Spleen (tissue), 11 donors: ENCODE measurements around the gene HES1. TPM values are rescaled to one million over a fixed set of nuclear protein-coding genes. Genes with fewer than 3 reads are reported as not detected.
A peak's percentile ranks its signal among the peaks of the same experiment; 100 is the strongest.

ENCODE experiments used
- DNase-seq: peaks from one replicate; pipeline ENCODE4 v3.0.0-alpha.2; 2020
- H3K27ac ChIP-seq, 8 donors: fragments of 200-600 bp; sonication (generic) in 7 of 8; 1 replicate in 4 of 8; 2 replicates in 4 of 8; pipeline versions ENCODE4 v1.5.0 to v1.8.0; 2016 to 2021; ENCODE audit warnings: inconsistent platforms in 4 of 8, mild to moderate bottlenecking in 4 of 8, moderate library complexity in 1 of 8
- H3K27me3 ChIP-seq, 7 donors: fragments of 200-600 bp; sonication (generic) in 6 of 7; replicated peaks in 1 of 7; 1 replicate in 4 of 7; 2 replicates in 3 of 7; pipeline versions ENCODE4 v1.5.0 to v1.8.0; 2016 to 2021; ENCODE audit warnings: inconsistent platforms in 3 of 7, mild to moderate bottlenecking in 1 of 7
- H3K36me3 ChIP-seq, 6 donors: fragments of 200-600 bp; sonication (generic) in 5 of 6; 1 replicate in 4 of 6; 2 replicates in 2 of 6; pipeline versions ENCODE4 v1.5.0 to v1.8.0; 2016 to 2021; ENCODE audit warnings: inconsistent platforms in 2 of 6
- H3K4me1 ChIP-seq, 6 donors: fragments of 200-600 bp; sonication (generic) in 5 of 6; 1 replicate in 3 of 6; 2 replicates in 3 of 6; pipeline versions ENCODE4 v1.5.0 to v1.8.0; 2016 to 2021; ENCODE audit warnings: inconsistent platforms in 3 of 6
- H3K4me3 ChIP-seq, 8 donors: fragments of 200-600 bp; sonication (generic) in 7 of 8; 1 replicate in 4 of 8; 2 replicates in 4 of 8; pipeline versions ENCODE4 v1.5.0 to v1.8.0; 2016 to 2021; ENCODE audit warnings: inconsistent platforms in 4 of 8, mild to moderate bottlenecking in 4 of 8, moderate library complexity in 2 of 8
- H3K9me3 ChIP-seq, 8 donors: fragments of 200-600 bp; sonication (generic) in 7 of 8; 1 replicate in 4 of 8; 2 replicates in 4 of 8; pipeline versions ENCODE4 v1.5.0 to v1.8.0; 2016 to 2021; ENCODE audit warnings: inconsistent platforms in 4 of 8
- CTCF ChIP-seq, 11 experiments: fragments of 200-600 bp in 7 of 11; fragments of 450-650 bp in 4 of 11; sonication (generic) in 4 of 11; IDR thresholded peaks in 8 of 11; conservative IDR thresholded peaks in 3 of 11; 1 replicate in 7 of 11; 2 replicates in 4 of 11; pipeline versions ENCODE4 v1.4.0 to v1.8.0; 2016 to 2021; ENCODE audit warnings: antibody characterized with exemption in 11 of 11, inconsistent platforms in 4 of 11, mild to moderate bottlenecking in 1 of 11
- POLR2A ChIP-seq, 3 donors: fragments of 450-650 bp; IDR thresholded peaks; one replicate each; pipeline ENCODE4 v1.5.1; 2017; ENCODE audit warnings: antibody characterized with exemption in 3 of 3, mild to moderate bottlenecking in 1 of 3
- POLR2AphosphoS5 ChIP-seq, 3 donors: sonication (generic); formaldehyde crosslinking; IDR thresholded peaks; one replicate each; pipeline ENCODE4 v1.5.1; 2017; ENCODE audit warnings: antibody characterized with exemption in 3 of 3
- WGBS, 5 donors: extraction: QIAGEN DNeasy Blood & Tissue Kit in 3 of 5; methylation state at CpG; one replicate each; pipeline versions ENCODE4 v1.1.5 to v1.1.7; 2013 to 2018; 5-methylcytosine and 5-hydroxymethylcytosine counted together
- intact Hi-C: fragments of 100-400 bp; cut with DNase I; formaldehyde crosslinking; loops from one replicate; pipeline ENCODE4 v1.15.0; 2023; ENCODE audit warnings: low total_unique reads
- polyA plus RNA-seq, 3 donors: library from polyadenylated mRNA; stranded (reverse); fragments of 200-250 nt; gene quantifications; one replicate each; pipeline ENCODE4 v1.2.1, GENCODE V29; 2013
- total RNA-seq, 7 donors: library from RNA; depleted of rRNA in 3 of 7; stranded (reverse); fragments of >200 nt in 3 of 7; fragmentation: NEBNext Ultra II Directional in 4 of 7; extraction: Animal tissue kit (Norgen Biotek cat#: 25700) in 4 of 7; gene quantifications; one replicate each; pipeline versions ENCODE4 v1.1.0 to v1.2.1, GENCODE V29; 2016 to 2021
- donor health status: healthy with polysubstance abuse.
- donor health status: DM: no; HTN: no; CAD: no; lungs with moderate emphysema.
- donor health status: DM: no; HTN: no; CAD: no.
- donor health status: Bipolar disorder and iron deficiency.
- donor health status: healthy.
- donor health status: DM: no; HTN: no; CAD: no.
- donor health status: DM: yes; HTN: yes; CAD: no.

HES1 gene
- total and polyA plus RNA-seq, 10 donors: 17.7 to 59.6 (median 40.0) TPM

DNA sequence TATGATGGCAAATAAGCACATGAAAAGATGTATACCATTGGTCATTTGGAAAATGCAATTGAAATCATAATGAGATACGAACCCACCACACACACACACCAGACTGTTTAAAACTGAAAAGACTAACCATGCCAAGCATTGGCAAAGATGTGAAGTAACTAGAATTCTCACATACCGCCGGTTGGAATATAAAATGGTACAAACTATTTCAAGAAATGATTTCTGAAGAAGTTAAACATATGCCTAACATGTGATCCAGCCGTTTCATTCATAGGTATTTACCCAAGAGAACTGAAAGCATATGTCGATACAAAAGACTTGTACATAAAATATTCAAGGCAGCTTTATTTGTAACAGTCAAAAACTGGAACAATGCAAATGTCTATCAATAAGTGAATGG, 28.9 kb downstream of the HES1 start:
- no peaks in the 10 kb centered on the region for H3K9me3 ChIP-seq
- no peak for DNase-seq
- no peak overlapping the region for H3K27ac ChIP-seq
- H3K27me3 ChIP-seq: peaks cover 0 to 28% (median 0%) of the 10 kb centered on the region in 7 donors
- peaks cover 0 to 30% (median 16%) of the 10 kb centered on the region in 6 donors for H3K4me1 ChIP-seq
- no peaks in the 10 kb centered on the region for H3K36me3 ChIP-seq
- intact Hi-C loops: no loop called here
- TF ChIP-seq POLR2AphosphoS5 (IDR thresholded peaks at IDR 0.05) (no peak), CTCF (IDR thresholded peaks at IDR 0.05 in 8 of 11, conservative IDR thresholded peaks at IDR 0.05 in 3 of 11) (no peak), POLR2A (IDR thresholded peaks at IDR 0.05) (no peak)
- 82 to 96% (median 91%) methylated on average over 5 of the region's 5 CpGs for WGBS, 5 donors
- no peak overlapping the region for H3K4me3 ChIP-seq

DNA sequence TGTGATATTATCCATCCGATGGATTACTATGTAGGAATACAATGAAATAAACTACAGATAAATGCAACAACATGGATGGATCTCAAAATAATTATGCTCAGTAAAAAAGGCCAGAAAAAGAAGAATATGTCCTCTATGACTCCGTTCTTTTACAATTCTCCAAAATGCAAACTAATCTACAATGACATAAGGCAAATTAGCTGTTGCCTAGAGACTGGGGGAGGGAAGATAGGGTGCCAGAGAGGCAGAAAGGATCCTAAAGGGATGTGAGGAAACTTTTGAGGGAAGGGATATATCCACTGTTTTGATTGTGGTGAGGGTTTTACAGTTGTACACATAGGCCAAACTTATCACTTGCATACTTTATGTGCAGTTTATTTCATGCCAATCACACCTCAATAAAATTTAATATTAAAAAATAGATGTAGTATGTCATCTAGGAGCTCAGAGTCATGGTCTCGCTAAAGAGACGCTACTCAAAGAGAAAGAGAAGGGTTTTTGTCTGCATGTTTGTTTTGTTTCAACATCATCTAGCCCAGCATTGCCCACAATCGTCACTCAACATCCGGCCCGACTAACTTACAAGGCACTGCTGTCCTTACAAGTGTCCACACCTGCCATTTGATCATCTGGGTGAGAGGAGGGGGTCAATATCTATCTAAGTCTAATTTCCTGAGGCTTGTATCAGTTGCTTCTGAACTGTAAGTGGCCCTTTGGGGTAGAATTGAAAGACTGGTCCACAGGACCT, 29.5 kb downstream of the HES1 start:
- TF ChIP-seq CTCF (IDR thresholded peaks at IDR 0.05 in 8 of 11, conservative IDR thresholded peaks at IDR 0.05 in 3 of 11) (no peak), POLR2AphosphoS5 (IDR thresholded peaks at IDR 0.05) (no peak), POLR2A (IDR thresholded peaks at IDR 0.05) (no peak)
- no peaks in the 10 kb centered on the region for H3K9me3 ChIP-seq
- intact Hi-C loops: no loop called here
- no peak for DNase-seq
- H3K27ac ChIP-seq: peak overlapping the region in 4 of 8 donors; percentile 51 to 61 (median 57)
- no peak overlapping the region for H3K4me3 ChIP-seq
- H3K36me3 ChIP-seq: no peaks in the 10 kb centered on the region
- H3K4me1 ChIP-seq: peaks cover 0 to 30% (median 16%) of the 10 kb centered on the region in 6 donors
- WGBS, 5 donors: 76 to 91% (median 84%) methylated on average over 7 of the region's 7 CpGs
- H3K27me3 ChIP-seq: peaks cover 0 to 32% (median 0%) of the 10 kb centered on the region in 7 donors

DNA sequence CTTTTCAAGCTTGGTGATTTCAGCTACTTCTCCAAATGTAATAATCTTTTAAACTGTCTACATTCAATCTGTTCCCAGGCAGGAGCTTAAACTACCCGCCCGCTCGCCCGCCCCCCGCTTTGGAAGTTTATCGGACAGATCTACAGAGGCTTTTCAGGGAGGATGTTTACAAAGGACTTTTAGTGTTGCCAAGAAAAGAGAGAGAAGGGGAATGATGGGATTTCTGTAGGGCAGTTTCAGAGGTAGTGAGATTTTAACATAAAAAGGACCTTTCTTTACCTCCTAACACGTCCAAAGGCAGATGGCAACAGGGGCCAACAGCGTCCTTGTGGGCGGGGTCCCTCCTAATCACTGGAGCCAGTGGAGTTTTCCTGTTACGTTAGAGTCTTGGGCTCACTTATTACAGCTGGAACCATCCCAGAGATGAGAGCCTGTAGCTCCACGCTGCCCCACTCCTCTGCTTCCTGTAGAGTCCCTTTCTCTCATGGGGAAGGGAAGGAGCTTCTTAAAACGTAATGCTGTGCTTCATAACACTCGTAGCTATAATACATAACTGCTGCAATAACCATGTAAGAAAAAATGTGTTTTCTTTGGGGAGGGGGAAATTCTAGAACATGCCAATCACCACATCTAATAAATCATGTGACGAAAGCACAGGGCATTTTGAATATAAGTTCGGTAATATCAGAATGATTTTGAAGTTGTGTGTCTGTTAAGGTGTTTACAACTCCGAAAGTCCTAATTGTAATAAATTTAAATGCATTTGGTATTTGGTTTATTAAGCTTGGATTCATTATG, 30.9 kb downstream of the HES1 start:
- Histone ChIP-seq H3K9me3 (no peaks in the 10 kb centered on the region), H3K4me1 (peaks cover 0 to 30% (median 16%) of the 10 kb centered on the region in 6 donors), H3K36me3 (no peaks in the 10 kb centered on the region), H3K4me3 (peak overlapping the region in 1 of 8 donors; percentile 31), H3K27me3 (peaks cover 0 to 23% (median 0%) of the 10 kb centered on the region in 7 donors), H3K27ac (peak overlapping the region in 5 of 8 donors; percentile 44 to 56 (median 51))
- DNase-seq: no peak
- 52 to 72% (median 66%) methylated on average over 16 of the region's 16 CpGs for WGBS, 5 donors
- intact Hi-C loops: no loop called here
- no peak for TF ChIP-seq CTCF (IDR thresholded peaks at IDR 0.05 in 8 of 11, conservative IDR thresholded peaks at IDR 0.05 in 3 of 11)
